Ovary (tissue), 3 donors: ENCODE data around the gene F2RL3.

Source experiments
- POLR2A ChIP-seq: fragments of 450-650 bp; IDR thresholded peaks from one replicate; pipeline ENCODE4 v1.6.1; 2017; ENCODE audit warnings: antibody characterized with exemption, mild to moderate bottlenecking, moderate library complexity
- TF ChIP-seq, protein P1 (sequence below), 3 donors: fragments of 450-650 bp in 2 of 3; fragments of 200-600 bp in 1 of 3; IDR thresholded peaks; one replicate each; pipeline versions ENCODE4 v1.5.1 to v1.8.0; 2016 to 2022; ENCODE audit warnings: antibody characterized with exemption in 3 of 3, mild to moderate bottlenecking in 1 of 3
- donor health status: DM: no; HTN: no; CAD: no.

DNA sequence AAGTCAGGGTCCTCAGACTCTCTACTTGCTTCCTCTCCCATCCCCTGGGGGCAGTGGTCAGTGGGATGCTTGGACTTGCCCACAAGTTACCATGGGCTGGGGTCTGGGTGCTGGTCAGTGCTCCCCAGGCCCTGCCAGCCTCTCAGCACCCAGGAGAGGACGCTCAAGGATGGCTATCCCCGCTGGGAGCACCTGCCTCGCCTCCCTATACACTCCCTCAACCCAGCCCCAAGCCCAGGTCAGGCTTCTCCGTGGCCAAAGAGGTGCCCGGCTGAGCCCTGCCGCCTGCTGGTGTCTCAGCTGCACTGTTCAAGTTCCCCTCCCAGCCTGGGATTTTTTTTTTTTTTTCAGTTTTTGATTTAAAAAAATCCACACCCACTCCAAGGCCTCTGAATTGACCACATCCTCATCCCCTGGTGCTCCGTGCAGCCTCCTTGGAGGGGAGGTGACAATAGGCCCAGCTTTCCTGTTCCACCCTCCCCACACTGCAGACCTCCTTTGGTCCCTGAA lies 10.8 kb downstream of the F2RL3 start:
- TF ChIP-seq, protein P1, sequence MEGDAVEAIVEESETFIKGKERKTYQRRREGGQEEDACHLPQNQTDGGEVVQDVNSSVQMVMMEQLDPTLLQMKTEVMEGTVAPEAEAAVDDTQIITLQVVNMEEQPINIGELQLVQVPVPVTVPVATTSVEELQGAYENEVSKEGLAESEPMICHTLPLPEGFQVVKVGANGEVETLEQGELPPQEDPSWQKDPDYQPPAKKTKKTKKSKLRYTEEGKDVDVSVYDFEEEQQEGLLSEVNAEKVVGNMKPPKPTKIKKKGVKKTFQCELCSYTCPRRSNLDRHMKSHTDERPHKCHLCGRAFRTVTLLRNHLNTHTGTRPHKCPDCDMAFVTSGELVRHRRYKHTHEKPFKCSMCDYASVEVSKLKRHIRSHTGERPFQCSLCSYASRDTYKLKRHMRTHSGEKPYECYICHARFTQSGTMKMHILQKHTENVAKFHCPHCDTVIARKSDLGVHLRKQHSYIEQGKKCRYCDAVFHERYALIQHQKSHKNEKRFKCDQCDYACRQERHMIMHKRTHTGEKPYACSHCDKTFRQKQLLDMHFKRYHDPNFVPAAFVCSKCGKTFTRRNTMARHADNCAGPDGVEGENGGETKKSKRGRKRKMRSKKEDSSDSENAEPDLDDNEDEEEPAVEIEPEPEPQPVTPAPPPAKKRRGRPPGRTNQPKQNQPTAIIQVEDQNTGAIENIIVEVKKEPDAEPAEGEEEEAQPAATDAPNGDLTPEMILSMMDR (IDR thresholded peaks at IDR 0.05): peak in 1 of 3 donors; percentile 11
- no peak for TF ChIP-seq POLR2A
